GM10248 (cell line): Measurements from ENCODE around the gene IFT80.
A peak's percentile ranks its signal among the peaks of the same experiment; 100 is the strongest.

Experiments used
- CTCF ChIA-PET: fragments of 300-600 bp; sonication (Branson Sonifier 250); formaldehyde crosslinking; extraction: SDS; loops from one replicate; lab custom pipeline; 2021; ENCODE audit warnings: antibody characterized with exemption; lab: Yijun Ruan, JAX
- POLR2A ChIA-PET: fragments of 350-650 bp; sonication (Branson Sonifier 250); formaldehyde crosslinking; extraction: SDS; loops from one replicate; lab custom pipeline; 2020; ENCODE audit warnings: antibody characterized with exemption; lab: Yijun Ruan, JAX
- DNase-seq: peaks from one replicate; pipeline ENCODE4 v3.0.0; 2012; ENCODE audit errors: extremely low spot score
- CTCF ChIP-seq: IDR thresholded peaks from 2 replicates; pipeline ENCODE4 v1.5.1; 2012; ENCODE audit warnings: mild to moderate bottlenecking, low read depth; ENCODE audit errors: extremely low read depth, missing control alignments, control extremely low read depth

IFT80 gene

GRCh38 chr3:160413613-160414248, 14.7 kb upstream of the IFT80 start:
- DNase-seq = peak; percentile 45
- TF ChIP-seq CTCF = peak; percentile 70
- ChIA-PET CTCF (interaction anchor here (0.6 to 6.2 kb wide), 29 partner anchors 11 to 581 kb away, joined by 3 to 53 read pairs (median 3); partner anchors contain the start of genes IFT80, SMC4 and TRIM59), POLR2A (no interaction called here)

GRCh38 chr3:160412477-160412876, 13.5 kb upstream of the IFT80 start:
- CTCF ChIA-PET = interaction anchor here (1.0 to 6.2 kb wide), 17 partner anchors 9 to 527 kb away, joined by 3 to 53 read pairs (median 4); partner anchors contain the start of genes SMC4 and TRIM59
- no peak for DNase-seq
- no peak for TF ChIP-seq CTCF
- POLR2A ChIA-PET = no interaction called here

GRCh38 chr3:160409812-160410610, 11.0 kb upstream of the IFT80 start:
- TF ChIP-seq CTCF = no peak
- ChIA-PET CTCF (interaction anchor here (0.7 to 1.6 kb wide), 4 partner anchors 10 to 419 kb away, joined by 3 to 6 read pairs (median 4); no protein-coding TSS in a partner anchor), POLR2A (no interaction called here)
- no peak for DNase-seq

GRCh38 chr3:160403796-160404470, 4.9 kb upstream of the IFT80 start:
- no peak for DNase-seq
- POLR2A ChIA-PET = no interaction called here
- CTCF ChIA-PET = interaction anchor here (4.7 kb wide), 1 partner anchor 10 kb away, joined by 33 read pairs; no protein-coding TSS in a partner anchor

GRCh38 chr3:160403028-160403545, 4.1 kb upstream of the IFT80 start:
- DNase-seq = no peak
- ChIA-PET CTCF (interaction anchor here (1.6 to 4.7 kb wide), 2 partner anchors 10 to 11 kb away, joined by 3 to 33 read pairs; no protein-coding TSS in a partner anchor), POLR2A (no interaction called here)
- no peak for TF ChIP-seq CTCF

More at GRCh38 chr3:160403796-160404470, 4.9 kb upstream of the IFT80 start:
- no peak for TF ChIP-seq CTCF
